Breast epithelium (tissue), 4 donors: ENCODE results near the gene PLIN4. TPM values are rescaled to one million over a fixed set of nuclear protein-coding genes. Genes with fewer than 3 reads are reported as not detected.

ENCODE experiments used
- DNase-seq, 2 donors: peaks; one replicate each; pipeline ENCODE4 v3.0.0-alpha.2; 2019; ENCODE audit warnings: low spot score in 2 of 2
- H3K27ac ChIP-seq, 2 donors: fragments of 200-600 bp; sonication (generic) in 1 of 2; one replicate each; pipeline ENCODE4 v1.5.1; 2016 to 2019; ENCODE audit warnings: mild to moderate bottlenecking in 1 of 2
- H3K27me3 ChIP-seq, 2 donors: fragments of 200-600 bp; sonication (generic) in 1 of 2; one replicate each; pipeline versions ENCODE4 v1.5.1 to v1.6.0; 2017 to 2019; ENCODE audit warnings: control low read depth in 1 of 2, mild to moderate bottlenecking in 1 of 2
- H3K36me3 ChIP-seq: fragments of 200-600 bp; one replicate; pipeline ENCODE4 v1.5.1; 2019
- H3K4me1 ChIP-seq, 2 donors: fragments of 200-600 bp; sonication (generic); one replicate each; pipeline ENCODE4 v1.5.1; 2016 to 2019; ENCODE audit warnings: control low read depth in 1 of 2
- H3K4me3 ChIP-seq, 3 donors: fragments of 200-600 bp; sonication (generic); 1 replicate in 2 of 3; 2 replicates in 1 of 3; pipeline ENCODE4 v1.5.1; 2016 to 2019; ENCODE audit warnings: mild to moderate bottlenecking in 3 of 3, moderate library complexity in 2 of 3
- H3K9me3 ChIP-seq, 2 donors: fragments of 200-600 bp; sonication (generic) in 1 of 2; one replicate each; pipeline ENCODE4 v1.5.1; 2016 to 2019; ENCODE audit warnings: control low read depth in 1 of 2
- POLR2A ChIP-seq: fragments of 450-650 bp; IDR thresholded peaks from one replicate; pipeline ENCODE4 v1.6.1; 2016; ENCODE audit warnings: antibody characterized with exemption, mild to moderate bottlenecking, moderate library complexity
- POLR2AphosphoS5 ChIP-seq, 3 donors: sonication (generic); formaldehyde crosslinking; IDR thresholded peaks; one replicate each; pipeline ENCODE4 v1.6.1; 2017; ENCODE audit warnings: antibody characterized with exemption in 3 of 3
- intact Hi-C: fragments of 100-400 bp; cut with DNase I; formaldehyde crosslinking; loops from one replicate; pipeline ENCODE4 v1.15.1; 2023; ENCODE audit warnings: low total_unique reads
- total RNA-seq, 3 donors: library from RNA; depleted of rRNA; stranded (reverse); fragments of >200 nt; gene quantifications; one replicate each; pipeline ENCODE4 v1.1.0, GENCODE V29; 2016
- TF ChIP-seq, protein P1 (sequence below), 3 donors: fragments of 450-650 bp; IDR thresholded peaks; one replicate each; pipeline ENCODE4 v1.5.1; 2016 to 2017; ENCODE audit warnings: antibody characterized with exemption in 3 of 3, mild to moderate bottlenecking in 3 of 3, moderate library complexity in 3 of 3

The PLIN4 gene
- total RNA-seq, 3 donors from 2014 or later, result 50.1 to 629 (median 213) TPM

DNA sequence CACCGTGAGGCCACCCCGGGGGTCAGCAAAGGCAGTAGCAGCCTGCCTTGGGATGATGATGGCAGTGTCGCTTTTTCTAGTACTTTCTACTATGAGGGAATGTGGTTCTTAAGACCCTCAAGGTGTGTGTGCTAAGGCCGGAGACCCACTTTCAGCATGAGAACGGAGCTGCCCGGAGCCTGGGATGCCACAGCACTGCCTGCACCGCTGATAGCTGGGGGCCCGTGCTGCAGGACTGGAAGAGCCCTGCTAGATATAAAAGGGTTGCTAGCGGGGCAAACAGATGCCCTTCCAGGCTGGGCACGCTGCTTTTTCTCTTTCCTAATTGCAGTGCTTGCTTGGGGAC, 14.5 kb downstream of the PLIN4 start:
- intact Hi-C loops, result no loop called here

DNA sequence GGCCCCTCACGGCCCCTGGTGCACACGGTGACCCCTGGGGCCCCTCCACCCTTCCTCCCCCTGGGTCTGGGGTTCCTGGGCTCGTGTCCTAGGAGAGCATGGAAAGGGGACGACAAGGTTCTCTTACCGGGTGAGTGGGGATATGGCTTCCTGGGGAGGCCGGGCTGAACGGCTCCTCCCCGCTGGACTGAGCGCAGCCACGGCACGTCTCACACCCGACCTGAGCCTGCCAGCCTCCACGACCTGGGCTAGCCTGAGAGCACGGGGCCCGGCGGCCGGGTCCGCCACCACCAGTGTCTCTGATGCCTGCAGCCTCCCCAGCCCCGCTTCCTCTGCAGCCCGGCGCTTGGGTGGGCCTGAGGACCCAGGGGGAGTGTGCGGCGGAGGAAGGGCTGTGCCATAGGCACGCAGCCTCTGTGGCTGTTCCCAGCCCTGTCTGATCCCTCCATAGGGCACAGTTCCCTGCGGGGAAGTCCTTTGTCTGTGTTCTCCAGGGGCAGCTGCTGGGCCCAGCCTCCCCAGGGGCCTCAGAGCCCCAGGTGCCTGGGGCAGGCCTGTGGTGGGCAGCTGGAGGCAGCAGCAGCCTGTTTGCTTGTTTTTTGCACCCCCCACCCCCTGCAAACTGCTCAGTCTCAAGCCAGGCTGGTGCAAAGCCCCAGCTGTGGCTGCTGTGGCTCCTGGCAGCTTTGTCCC, 15.0 kb downstream of the PLIN4 start:
- intact Hi-C loops, result no loop called here
- Histone ChIP-seq H3K36me3 (no peaks in the 10 kb centered on the region), H3K27me3 (no peaks in the 10 kb centered on the region), H3K4me1 (no peaks in the 10 kb centered on the region), H3K4me3 (no peak overlapping the region), H3K27ac (no peak overlapping the region), H3K9me3 (no peaks in the 10 kb centered on the region)
- DNase-seq, result no peak
- no peak for TF ChIP-seq POLR2AphosphoS5 (IDR thresholded peaks at IDR 0.05)
- TF ChIP-seq, protein P1, sequence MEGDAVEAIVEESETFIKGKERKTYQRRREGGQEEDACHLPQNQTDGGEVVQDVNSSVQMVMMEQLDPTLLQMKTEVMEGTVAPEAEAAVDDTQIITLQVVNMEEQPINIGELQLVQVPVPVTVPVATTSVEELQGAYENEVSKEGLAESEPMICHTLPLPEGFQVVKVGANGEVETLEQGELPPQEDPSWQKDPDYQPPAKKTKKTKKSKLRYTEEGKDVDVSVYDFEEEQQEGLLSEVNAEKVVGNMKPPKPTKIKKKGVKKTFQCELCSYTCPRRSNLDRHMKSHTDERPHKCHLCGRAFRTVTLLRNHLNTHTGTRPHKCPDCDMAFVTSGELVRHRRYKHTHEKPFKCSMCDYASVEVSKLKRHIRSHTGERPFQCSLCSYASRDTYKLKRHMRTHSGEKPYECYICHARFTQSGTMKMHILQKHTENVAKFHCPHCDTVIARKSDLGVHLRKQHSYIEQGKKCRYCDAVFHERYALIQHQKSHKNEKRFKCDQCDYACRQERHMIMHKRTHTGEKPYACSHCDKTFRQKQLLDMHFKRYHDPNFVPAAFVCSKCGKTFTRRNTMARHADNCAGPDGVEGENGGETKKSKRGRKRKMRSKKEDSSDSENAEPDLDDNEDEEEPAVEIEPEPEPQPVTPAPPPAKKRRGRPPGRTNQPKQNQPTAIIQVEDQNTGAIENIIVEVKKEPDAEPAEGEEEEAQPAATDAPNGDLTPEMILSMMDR (IDR thresholded peaks at IDR 0.05), result no peak
- TF ChIP-seq POLR2A, result no peak

More for the DNA sequence above, 14.5 kb downstream of the PLIN4 start:
- TF ChIP-seq POLR2AphosphoS5 (IDR thresholded peaks at IDR 0.05) (no peak), POLR2A (no peak)
- TF ChIP-seq, protein P1 (IDR thresholded peaks at IDR 0.05), result no peak
- no peaks in the 10 kb centered on the region for H3K27me3 ChIP-seq
- H3K9me3 ChIP-seq, result no peaks in the 10 kb centered on the region
- no peaks in the 10 kb centered on the region for H3K36me3 ChIP-seq
- no peak for DNase-seq
- no peak overlapping the region for H3K4me3 ChIP-seq
- no peaks in the 10 kb centered on the region for H3K4me1 ChIP-seq
- H3K27ac ChIP-seq, result no peak overlapping the region

DNA sequence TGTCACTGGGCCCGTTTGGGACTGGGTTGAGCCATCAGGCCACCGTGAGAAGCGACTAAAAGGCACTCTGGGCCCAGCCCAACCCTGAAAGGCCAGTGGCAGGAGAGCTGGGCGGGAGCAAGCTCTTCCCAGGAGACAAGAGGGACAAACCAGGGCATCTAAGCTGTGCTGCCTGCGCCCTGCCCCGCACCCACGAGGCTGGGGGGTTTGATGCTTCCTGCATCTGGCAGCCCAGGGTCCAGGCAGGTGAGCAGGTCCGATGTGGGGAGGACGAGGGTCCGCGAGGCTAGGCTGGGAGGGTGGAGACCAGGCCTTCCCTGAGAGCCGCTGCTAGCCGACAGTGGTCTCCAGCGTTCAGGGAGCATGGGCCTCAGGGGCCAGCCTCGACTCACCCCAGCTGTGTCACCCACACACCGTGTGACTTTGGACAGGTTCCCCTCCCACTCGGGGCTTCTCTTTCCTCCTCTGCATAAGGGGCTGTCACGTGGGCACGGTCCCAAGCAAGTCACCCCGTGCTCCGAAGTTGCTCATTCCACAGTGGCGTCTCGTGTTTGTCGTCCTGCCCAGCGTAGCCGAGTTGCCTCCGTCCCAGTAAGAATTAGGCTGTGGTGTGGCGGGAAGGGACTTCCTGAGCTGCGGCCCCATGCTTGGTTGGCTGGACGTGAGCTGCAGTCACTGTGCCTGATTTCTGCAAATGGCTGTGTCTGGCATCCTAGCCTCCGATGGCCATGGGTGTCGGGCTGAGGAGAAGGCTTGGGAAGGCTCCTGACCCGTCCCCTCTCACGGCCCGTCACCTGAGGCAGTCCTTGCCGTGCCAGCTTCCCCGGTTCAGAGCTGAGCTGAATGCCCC, 15.8 kb downstream of the PLIN4 start:
- no peaks in the 10 kb centered on the region for H3K4me1 ChIP-seq
- no peak for DNase-seq
- no peaks in the 10 kb centered on the region for H3K9me3 ChIP-seq
- intact Hi-C loops, result no loop called here
- H3K27ac ChIP-seq, result peak overlapping the region in 1 of 2 donors; percentile 25
- no peaks in the 10 kb centered on the region for H3K36me3 ChIP-seq
- TF ChIP-seq, protein P1 (IDR thresholded peaks at IDR 0.05), result no peak
- no peak for TF ChIP-seq POLR2AphosphoS5 (IDR thresholded peaks at IDR 0.05)
- no peaks in the 10 kb centered on the region for H3K27me3 ChIP-seq
- no peak overlapping the region for H3K4me3 ChIP-seq

DNA sequence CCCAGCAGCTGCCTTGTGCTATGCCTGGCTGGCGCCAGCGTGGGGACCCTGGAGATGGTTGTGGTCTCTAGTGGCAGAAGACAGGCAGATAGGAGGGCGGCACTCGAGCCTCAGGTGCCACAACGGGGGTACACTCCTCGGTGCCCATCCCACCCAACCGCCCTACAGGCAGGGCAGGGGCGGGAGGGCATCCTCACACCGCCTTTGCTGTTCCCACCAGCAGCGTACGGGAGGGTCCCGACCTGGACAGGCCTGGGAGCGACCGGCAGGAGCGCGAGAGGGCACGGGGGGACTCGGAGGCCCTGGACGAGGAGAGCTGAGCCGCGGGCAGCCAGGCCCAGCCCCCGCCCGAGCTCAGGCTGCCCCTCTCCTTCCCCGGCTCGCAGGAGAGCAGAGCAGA, 16.6 kb downstream of the PLIN4 start:
- Histone ChIP-seq H3K4me3 (no peak overlapping the region), H3K36me3 (no peaks in the 10 kb centered on the region), H3K27ac (peak overlapping the region in 1 of 2 donors; percentile 43), H3K4me1 (no peaks in the 10 kb centered on the region), H3K9me3 (no peaks in the 10 kb centered on the region), H3K27me3 (no peaks in the 10 kb centered on the region)
- intact Hi-C loops, result no loop called here
- no peak for DNase-seq
- TF ChIP-seq, protein P1 (IDR thresholded peaks at IDR 0.05), result no peak
- TF ChIP-seq POLR2AphosphoS5 (IDR thresholded peaks at IDR 0.05) (no peak), POLR2A (no peak)
